GM12878 (cell line): Measurements from ENCODE around the gene GTF2A1. TPM values are rescaled to one million over a fixed set of nuclear protein-coding genes. Genes with fewer than 3 reads are reported as not detected.

Experiments
- BACH1 ChIP-seq: fragments of 450-650 bp; IDR thresholded peaks from 2 replicates; pipeline ENCODE4 v1.6.1; 2017; ENCODE audit warnings: mild to moderate bottlenecking, borderline replicate concordance
- BCL11A ChIP-seq: IDR thresholded peaks from 2 replicates; pipeline ENCODE4 v1.6.1; 2011; ENCODE audit warnings: low read depth, low read length
- CBFB ChIP-seq: IDR thresholded peaks from 2 replicates; pipeline ENCODE4 v1.6.1; 2016; ENCODE audit warnings: antibody characterized with exemption, low read depth
- CHD4 ChIP-seq: fragments of 200-600 bp; sonication (generic); IDR thresholded peaks from 2 replicates; pipeline ENCODE4 v1.6.1; 2016; ENCODE audit warnings: mild to moderate bottlenecking
- EGR1 ChIP-seq, 2 experiments: IDR thresholded peaks; 1 replicate in 1 of 2; 2 replicates in 1 of 2; pipeline ENCODE4 v1.6.1; 2011 to 2012; ENCODE audit warnings: low read depth in 2 of 2, low read length in 2 of 2, borderline replicate concordance in 1 of 2, mild to moderate bottlenecking in 1 of 2, moderate library complexity in 1 of 2
- GABPA ChIP-seq: IDR thresholded peaks from 2 replicates; pipeline ENCODE4 v1.6.1; 2014; ENCODE audit warnings: antibody characterized with exemption, low read depth, mild to moderate bottlenecking, inconsistent platforms
- HDAC2 ChIP-seq: fragments of 200-600 bp; sonication (generic); IDR thresholded peaks from 2 replicates; pipeline ENCODE4 v1.6.1; 2017
- LARP7 ChIP-seq: fragments of 450-650 bp; IDR thresholded peaks from 2 replicates; pipeline ENCODE4 v1.6.1; 2017; ENCODE audit warnings: mild to moderate bottlenecking
- NFYB ChIP-seq: IDR thresholded peaks from 2 replicates; pipeline ENCODE4 v1.6.1; 2011; ENCODE audit warnings: low read depth, mild to moderate bottlenecking, low read length, improper control_type of control experiment, moderate library complexity; ENCODE audit not compliant: insufficient read depth
- NR2C2 ChIP-seq: IDR thresholded peaks from 2 replicates; pipeline ENCODE4 v1.6.1; 2011; ENCODE audit warnings: borderline replicate concordance, low read depth; ENCODE audit not compliant: control insufficient read depth, insufficient read length
- NRF1 ChIP-seq: conservative IDR thresholded peaks from 2 replicates; pipeline ENCODE4 v1.6.1; 2011; ENCODE audit warnings: mild to moderate bottlenecking, low read depth, low read length, improper control_type of control experiment
- POLR2AphosphoS2 ChIP-seq: IDR thresholded peaks from 2 replicates; pipeline ENCODE4 v1.6.1; 2011; ENCODE audit warnings: low read depth, mild to moderate bottlenecking, low read length, improper control_type of control experiment, moderate library complexity
- RCOR1 ChIP-seq: conservative IDR thresholded peaks from 2 replicates; pipeline ENCODE4 v1.6.1; 2012; ENCODE audit warnings: low read depth, low read length, improper control_type of control experiment
- RELA ChIP-seq: fragments of 450-650 bp; IDR thresholded peaks from 2 replicates; pipeline ENCODE4 v1.8.0; 2014; ENCODE audit warnings: borderline replicate concordance; ENCODE audit not compliant: partially characterized antibody
- STAT3 ChIP-seq: IDR thresholded peaks from 2 replicates; pipeline ENCODE4 v1.6.1; 2011; ENCODE audit warnings: low read depth, low read length, improper control_type of control experiment
- TCF3 ChIP-seq: IDR thresholded peaks from 2 replicates; pipeline ENCODE4 v1.6.1; 2012; ENCODE audit warnings: low read depth, mild to moderate bottlenecking, low read length, borderline replicate concordance; ENCODE audit not compliant: insufficient read depth
- YY1 ChIP-seq: IDR thresholded peaks from 2 replicates; pipeline ENCODE4 v1.6.1; 2011; ENCODE audit warnings: low read depth, mild to moderate bottlenecking, low read length
- ZBED1 ChIP-seq: IDR thresholded peaks from 2 replicates; pipeline ENCODE4 v1.6.1; 2016; ENCODE audit warnings: borderline replicate concordance
- ZZZ3 ChIP-seq: IDR thresholded peaks from 2 replicates; pipeline ENCODE4 v1.6.1; 2011; ENCODE audit warnings: low read depth; ENCODE audit not compliant: control insufficient read depth, insufficient read length
- polyA plus RNA-seq, 11 experiments: library from polyadenylated mRNA; depleted of rRNA in 4 of 11; unstranded in 6 of 11; stranded (reverse) in 5 of 11; fragments of >200 nt; fragmentation: Nextera tagmentation in 4 of 11; fragmentation: Illumina TruSeq in 1 of 11; extraction: Ambion mirVana in 4 of 11; extraction: Trizol in 1 of 11; gene quantifications; 1 replicate in 1 of 11; 2 replicates in 10 of 11; pipeline versions ENCODE4 v1.2.1 to v1.2.3, GENCODE V29; 2011 to 2016; ENCODE audit warnings: inconsistent platforms in 2 of 11, missing spikeins in 2 of 11, low read depth in 1 of 11
- total RNA-seq, 4 experiments: library from RNA; depleted of rRNA in 3 of 4; stranded (reverse); fragments of >200 nt in 3 of 4; fragmentation: Illumina TruSeq in 1 of 4; extraction: Trizol in 1 of 4; gene quantifications; 2 replicates each; pipeline versions ENCODE4 v1.2.1 to v1.2.3, GENCODE V29; 2013 to 2021
- TF ChIP-seq, protein P1 (sequence below): IDR thresholded peaks from 2 replicates; pipeline ENCODE4 v1.6.1; 2011; ENCODE audit warnings: mild to moderate bottlenecking, low read depth, low read length, moderate library complexity; ENCODE audit not compliant: insufficient replicate concordance
- TF ChIP-seq, protein P2 (sequence below): IDR thresholded peaks from 2 replicates; pipeline ENCODE4 v1.6.1; 2012; ENCODE audit warnings: mild to moderate bottlenecking, low read depth, low read length
- TF ChIP-seq, protein P3 (sequence below): fragments of 150-350 bp; IDR thresholded peaks from 2 replicates; pipeline ENCODE4 v1.6.1; 2014; ENCODE audit warnings: mild to moderate bottlenecking, low read depth, low read length
- TF ChIP-seq, protein P4 (sequence below): fragments of 450-650 bp; IDR thresholded peaks from 2 replicates; pipeline ENCODE4 v1.6.1; 2016; ENCODE audit warnings: mild to moderate bottlenecking

The GTF2A1 gene
- total and polyA plus RNA-seq, 10 of the 15 experiments (the other 5 are each of a cell fraction or from before 2014, with no cell fraction given): 2.5 to 28.7 (median 14.9) TPM

DNA sequence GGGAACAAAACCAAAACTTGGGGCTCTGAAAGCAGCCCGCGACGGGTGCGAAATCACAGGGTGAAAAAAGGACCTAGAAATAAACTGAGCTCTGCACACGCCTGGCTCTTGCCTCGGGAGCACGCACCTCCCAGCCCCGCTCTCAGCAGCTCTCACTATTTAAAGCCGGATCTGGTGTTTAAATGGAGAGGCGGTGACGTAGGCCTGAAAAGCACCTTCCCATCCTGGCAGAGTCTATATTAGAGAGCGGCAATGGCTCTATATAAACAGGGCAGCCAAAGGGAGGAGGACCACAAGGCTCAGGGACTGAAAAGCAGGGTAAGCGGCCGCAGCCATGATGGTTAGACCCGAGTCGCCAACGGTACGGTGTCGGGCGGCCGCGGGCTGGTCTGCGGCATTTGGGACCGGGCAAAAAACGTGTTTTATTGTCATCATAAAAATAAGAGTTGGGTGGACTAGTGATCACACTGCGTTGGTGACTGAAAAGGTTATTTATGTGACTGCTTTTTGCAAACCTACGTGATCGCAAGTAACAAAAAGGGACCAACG is 1.5 kb downstream of the GTF2A1 start (continued):
- TF ChIP-seq RCOR1 (no peak), ZBED1 (no peak), CHD4 (no peak), EGR1 (IDR thresholded peaks at IDR 0.05; ENCODE audit: borderline replicate concordance in 1 of 2, low read depth in 2 of 2, low read length in 2 of 2) (no peak; a peak in 1 of 3 replicates), NRF1 (no peak), GABPA (no peak), BACH1 (peak; percentile 73), STAT3 (no peak), NFYB (no peak), YY1 (peak; percentile 87), RELA (no peak), LARP7 (peak; percentile 62; the same call in 1 of the 2 replicates), TCF3 (peak; percentile 47; the same call in 1 of the 2 replicates), HDAC2 (no peak), BCL11A (no peak), CBFB (peak; percentile 92; the same call in 1 of the 2 replicates), NR2C2 (no peak), ZZZ3 (no peak), POLR2AphosphoS2 (peak; percentile 97)
- TF ChIP-seq, protein P1, sequence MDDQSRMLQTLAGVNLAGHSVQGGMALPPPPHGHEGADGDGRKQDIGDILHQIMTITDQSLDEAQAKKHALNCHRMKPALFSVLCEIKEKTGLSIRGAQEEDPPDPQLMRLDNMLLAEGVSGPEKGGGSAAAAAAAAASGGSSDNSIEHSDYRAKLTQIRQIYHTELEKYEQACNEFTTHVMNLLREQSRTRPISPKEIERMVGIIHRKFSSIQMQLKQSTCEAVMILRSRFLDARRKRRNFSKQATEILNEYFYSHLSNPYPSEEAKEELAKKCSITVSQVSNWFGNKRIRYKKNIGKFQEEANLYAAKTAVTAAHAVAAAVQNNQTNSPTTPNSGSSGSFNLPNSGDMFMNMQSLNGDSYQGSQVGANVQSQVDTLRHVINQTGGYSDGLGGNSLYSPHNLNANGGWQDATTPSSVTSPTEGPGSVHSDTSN: peak; percentile 10
- TF ChIP-seq, protein P2, sequence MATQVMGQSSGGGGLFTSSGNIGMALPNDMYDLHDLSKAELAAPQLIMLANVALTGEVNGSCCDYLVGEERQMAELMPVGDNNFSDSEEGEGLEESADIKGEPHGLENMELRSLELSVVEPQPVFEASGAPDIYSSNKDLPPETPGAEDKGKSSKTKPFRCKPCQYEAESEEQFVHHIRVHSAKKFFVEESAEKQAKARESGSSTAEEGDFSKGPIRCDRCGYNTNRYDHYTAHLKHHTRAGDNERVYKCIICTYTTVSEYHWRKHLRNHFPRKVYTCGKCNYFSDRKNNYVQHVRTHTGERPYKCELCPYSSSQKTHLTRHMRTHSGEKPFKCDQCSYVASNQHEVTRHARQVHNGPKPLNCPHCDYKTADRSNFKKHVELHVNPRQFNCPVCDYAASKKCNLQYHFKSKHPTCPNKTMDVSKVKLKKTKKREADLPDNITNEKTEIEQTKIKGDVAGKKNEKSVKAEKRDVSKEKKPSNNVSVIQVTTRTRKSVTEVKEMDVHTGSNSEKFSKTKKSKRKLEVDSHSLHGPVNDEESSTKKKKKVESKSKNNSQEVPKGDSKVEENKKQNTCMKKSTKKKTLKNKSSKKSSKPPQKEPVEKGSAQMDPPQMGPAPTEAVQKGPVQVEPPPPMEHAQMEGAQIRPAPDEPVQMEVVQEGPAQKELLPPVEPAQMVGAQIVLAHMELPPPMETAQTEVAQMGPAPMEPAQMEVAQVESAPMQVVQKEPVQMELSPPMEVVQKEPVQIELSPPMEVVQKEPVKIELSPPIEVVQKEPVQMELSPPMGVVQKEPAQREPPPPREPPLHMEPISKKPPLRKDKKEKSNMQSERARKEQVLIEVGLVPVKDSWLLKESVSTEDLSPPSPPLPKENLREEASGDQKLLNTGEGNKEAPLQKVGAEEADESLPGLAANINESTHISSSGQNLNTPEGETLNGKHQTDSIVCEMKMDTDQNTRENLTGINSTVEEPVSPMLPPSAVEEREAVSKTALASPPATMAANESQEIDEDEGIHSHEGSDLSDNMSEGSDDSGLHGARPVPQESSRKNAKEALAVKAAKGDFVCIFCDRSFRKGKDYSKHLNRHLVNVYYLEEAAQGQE: no peak
- TF ChIP-seq, protein P3, sequence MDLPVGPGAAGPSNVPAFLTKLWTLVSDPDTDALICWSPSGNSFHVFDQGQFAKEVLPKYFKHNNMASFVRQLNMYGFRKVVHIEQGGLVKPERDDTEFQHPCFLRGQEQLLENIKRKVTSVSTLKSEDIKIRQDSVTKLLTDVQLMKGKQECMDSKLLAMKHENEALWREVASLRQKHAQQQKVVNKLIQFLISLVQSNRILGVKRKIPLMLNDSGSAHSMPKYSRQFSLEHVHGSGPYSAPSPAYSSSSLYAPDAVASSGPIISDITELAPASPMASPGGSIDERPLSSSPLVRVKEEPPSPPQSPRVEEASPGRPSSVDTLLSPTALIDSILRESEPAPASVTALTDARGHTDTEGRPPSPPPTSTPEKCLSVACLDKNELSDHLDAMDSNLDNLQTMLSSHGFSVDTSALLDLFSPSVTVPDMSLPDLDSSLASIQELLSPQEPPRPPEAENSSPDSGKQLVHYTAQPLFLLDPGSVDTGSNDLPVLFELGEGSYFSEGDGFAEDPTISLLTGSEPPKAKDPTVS: 0 out of 2 replicates have a peak, but pooled peaks have one; percentile 21
- TF ChIP-seq, protein P4, sequence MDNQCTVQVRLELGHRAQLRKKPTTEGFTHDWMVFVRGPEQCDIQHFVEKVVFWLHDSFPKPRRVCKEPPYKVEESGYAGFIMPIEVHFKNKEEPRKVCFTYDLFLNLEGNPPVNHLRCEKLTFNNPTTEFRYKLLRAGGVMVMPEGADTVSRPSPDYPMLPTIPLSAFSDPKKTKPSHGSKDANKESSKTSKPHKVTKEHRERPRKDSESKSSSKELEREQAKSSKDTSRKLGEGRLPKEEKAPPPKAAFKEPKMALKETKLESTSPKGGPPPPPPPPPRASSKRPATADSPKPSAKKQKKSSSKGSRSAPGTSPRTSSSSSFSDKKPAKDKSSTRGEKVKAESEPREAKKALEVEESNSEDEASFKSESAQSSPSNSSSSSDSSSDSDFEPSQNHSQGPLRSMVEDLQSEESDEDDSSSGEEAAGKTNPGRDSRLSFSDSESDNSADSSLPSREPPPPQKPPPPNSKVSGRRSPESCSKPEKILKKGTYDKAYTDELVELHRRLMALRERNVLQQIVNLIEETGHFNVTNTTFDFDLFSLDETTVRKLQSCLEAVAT: peak; percentile 91
